HEK293 (cell line): ENCODE measurements around the gene LAT.

Experiments used
- BCL11B ChIP-seq: fragments of 450-650 bp; formaldehyde crosslinking; IDR thresholded peaks from 2 replicates; pipeline ENCODE4 v1.5.1; 2016; ENCODE audit warnings: low read depth, missing biosample characterization, missing genetic modification characterization
- EGR2 ChIP-seq: fragments of 450-650 bp; formaldehyde crosslinking; IDR thresholded peaks from 2 replicates; pipeline ENCODE4 v1.5.1; 2016; ENCODE audit warnings: low read depth, missing biosample characterization, missing genetic modification characterization
- GLIS1 ChIP-seq: fragments of 450-650 bp; formaldehyde crosslinking; IDR thresholded peaks from 2 replicates; pipeline ENCODE4 v1.5.1; 2016; ENCODE audit warnings: missing biosample characterization, missing genetic modification characterization
- ZFP3 ChIP-seq: fragments of 450-650 bp; formaldehyde crosslinking; IDR thresholded peaks from 2 replicates; pipeline ENCODE4 v1.5.1; 2016; ENCODE audit warnings: low read depth, missing biosample characterization, missing genetic modification characterization
- ZNF112 ChIP-seq: fragments of 450-650 bp; formaldehyde crosslinking; IDR thresholded peaks from 2 replicates; pipeline ENCODE4 v1.5.0; 2017; ENCODE audit warnings: missing biosample characterization, missing genetic modification characterization
- ZNF121 ChIP-seq: fragments of 450-650 bp; formaldehyde crosslinking; IDR thresholded peaks from 2 replicates; pipeline ENCODE4 v1.5.1; 2016; ENCODE audit warnings: missing biosample characterization, missing genetic modification characterization
- ZNF404 ChIP-seq: fragments of 450-650 bp; formaldehyde crosslinking; IDR thresholded peaks from 2 replicates; pipeline ENCODE4 v1.5.1; 2017; ENCODE audit warnings: missing biosample characterization, missing genetic modification characterization
- ZNF549 ChIP-seq: fragments of 450-650 bp; IDR thresholded peaks from 2 replicates; pipeline ENCODE4 v1.5.1; 2018; ENCODE audit warnings: missing biosample characterization, missing genetic modification characterization, mild to moderate bottlenecking, inconsistent platforms, moderate library complexity
- ZNF629 ChIP-seq: fragments of 450-650 bp; formaldehyde crosslinking; IDR thresholded peaks from 2 replicates; pipeline ENCODE4 v1.5.1; 2017; ENCODE audit warnings: missing biosample characterization, missing genetic modification characterization
- ZNF792 ChIP-seq: fragments of 450-650 bp; formaldehyde crosslinking; IDR thresholded peaks from 2 replicates; pipeline ENCODE4 v1.5.1; 2016; ENCODE audit warnings: missing biosample characterization, missing genetic modification characterization
- ZXDB ChIP-seq: fragments of 450-650 bp; formaldehyde crosslinking; IDR thresholded peaks from 2 replicates; pipeline ENCODE4 v1.5.1; 2016; ENCODE audit warnings: missing biosample characterization, missing genetic modification characterization
- TF ChIP-seq, protein P1 (sequence below): fragments of 450-650 bp; formaldehyde crosslinking; IDR thresholded peaks from 2 replicates; pipeline ENCODE4 v1.5.1; 2016; ENCODE audit warnings: missing biosample characterization, missing genetic modification characterization
- TF ChIP-seq, protein P2 (sequence below): fragments of 450-650 bp; formaldehyde crosslinking; IDR thresholded peaks from 2 replicates; pipeline ENCODE4 v1.5.1; 2016; ENCODE audit warnings: missing biosample characterization, missing genetic modification characterization
- TF ChIP-seq, protein P3 (sequence below): fragments of 450-650 bp; formaldehyde crosslinking; IDR thresholded peaks from 2 replicates; pipeline ENCODE4 v1.5.1; 2017; ENCODE audit warnings: missing biosample characterization, missing genetic modification characterization
- TF ChIP-seq, protein P4 (sequence below): fragments of 450-650 bp; formaldehyde crosslinking; IDR thresholded peaks from 2 replicates; pipeline ENCODE4 v1.5.1; 2016; ENCODE audit warnings: missing biosample characterization, missing genetic modification characterization
- TF ChIP-seq, protein P5 (sequence below): fragments of 450-650 bp; formaldehyde crosslinking; IDR thresholded peaks from 2 replicates; pipeline ENCODE4 v1.5.1; 2016; ENCODE audit warnings: missing biosample characterization, missing genetic modification characterization
- TF ChIP-seq, protein P6 (sequence below): fragments of 450-650 bp; formaldehyde crosslinking; IDR thresholded peaks from 2 replicates; pipeline ENCODE4 v1.5.1; 2016; ENCODE audit warnings: missing biosample characterization, missing genetic modification characterization, borderline replicate concordance
- TF ChIP-seq, protein P7 (sequence below): fragments of 450-650 bp; formaldehyde crosslinking; IDR thresholded peaks from 2 replicates; pipeline ENCODE4 v1.5.1; 2016; ENCODE audit warnings: missing biosample characterization, missing genetic modification characterization
- TF ChIP-seq, protein P8 (sequence below): fragments of 450-650 bp; formaldehyde crosslinking; IDR thresholded peaks from 2 replicates; pipeline ENCODE4 v1.5.1; 2016; ENCODE audit warnings: missing biosample characterization, missing genetic modification characterization
- TF ChIP-seq, protein P9 (sequence below): fragments of 450-650 bp; formaldehyde crosslinking; IDR thresholded peaks from 2 replicates; pipeline ENCODE4 v1.5.1; 2017; ENCODE audit warnings: missing biosample characterization, missing genetic modification characterization

The LAT gene

DNA sequence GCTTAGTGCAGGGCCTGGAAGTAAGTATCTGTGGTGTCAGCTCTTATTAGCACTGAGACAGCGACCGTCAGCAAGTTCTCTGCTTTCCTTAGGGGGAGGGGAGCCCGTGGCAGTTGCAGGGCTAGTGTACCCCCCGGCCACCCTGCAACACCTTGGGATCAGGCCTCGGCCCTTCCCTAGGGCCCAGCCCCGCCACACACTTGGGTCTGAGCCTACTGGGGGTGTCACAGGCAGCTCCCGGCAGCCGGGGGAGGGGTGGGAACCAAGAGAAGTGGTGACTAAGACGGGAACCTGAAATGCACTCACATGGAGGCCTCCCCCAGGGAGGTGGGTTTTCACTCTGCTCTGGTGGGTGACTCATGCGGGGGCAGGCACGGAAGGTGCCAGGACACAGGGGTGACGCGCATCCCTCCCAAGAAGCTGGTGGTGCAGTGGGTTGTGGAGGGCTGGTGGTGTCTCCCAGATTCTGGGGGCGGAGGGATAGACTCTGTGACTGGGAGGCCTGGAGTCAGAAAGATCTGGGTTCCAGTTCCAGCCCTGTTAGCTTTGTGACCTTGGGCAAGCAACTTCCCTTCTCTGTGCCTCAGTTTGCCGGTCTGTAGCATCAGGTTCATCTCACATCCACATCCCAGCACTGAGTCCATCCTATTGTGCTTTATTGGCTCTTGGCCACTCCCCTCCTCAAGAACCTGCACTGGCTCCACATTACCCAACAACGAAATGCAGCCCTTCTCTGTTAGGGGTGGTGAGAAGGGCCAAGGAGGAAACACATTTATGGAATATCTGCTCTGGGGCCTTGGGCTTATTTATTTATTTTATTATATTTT is 44.5 kb downstream of the LAT start (continued):
- TF ChIP-seq, protein P1, sequence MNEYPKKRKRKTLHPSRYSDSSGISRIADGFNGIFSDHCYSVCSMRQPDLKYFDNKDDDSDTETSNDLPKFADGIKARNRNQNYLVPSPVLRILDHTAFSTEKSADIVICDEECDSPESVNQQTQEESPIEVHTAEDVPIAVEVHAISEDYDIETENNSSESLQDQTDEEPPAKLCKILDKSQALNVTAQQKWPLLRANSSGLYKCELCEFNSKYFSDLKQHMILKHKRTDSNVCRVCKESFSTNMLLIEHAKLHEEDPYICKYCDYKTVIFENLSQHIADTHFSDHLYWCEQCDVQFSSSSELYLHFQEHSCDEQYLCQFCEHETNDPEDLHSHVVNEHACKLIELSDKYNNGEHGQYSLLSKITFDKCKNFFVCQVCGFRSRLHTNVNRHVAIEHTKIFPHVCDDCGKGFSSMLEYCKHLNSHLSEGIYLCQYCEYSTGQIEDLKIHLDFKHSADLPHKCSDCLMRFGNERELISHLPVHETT (tag by site-specific recombination): no peak
- TF ChIP-seq, protein P2, sequence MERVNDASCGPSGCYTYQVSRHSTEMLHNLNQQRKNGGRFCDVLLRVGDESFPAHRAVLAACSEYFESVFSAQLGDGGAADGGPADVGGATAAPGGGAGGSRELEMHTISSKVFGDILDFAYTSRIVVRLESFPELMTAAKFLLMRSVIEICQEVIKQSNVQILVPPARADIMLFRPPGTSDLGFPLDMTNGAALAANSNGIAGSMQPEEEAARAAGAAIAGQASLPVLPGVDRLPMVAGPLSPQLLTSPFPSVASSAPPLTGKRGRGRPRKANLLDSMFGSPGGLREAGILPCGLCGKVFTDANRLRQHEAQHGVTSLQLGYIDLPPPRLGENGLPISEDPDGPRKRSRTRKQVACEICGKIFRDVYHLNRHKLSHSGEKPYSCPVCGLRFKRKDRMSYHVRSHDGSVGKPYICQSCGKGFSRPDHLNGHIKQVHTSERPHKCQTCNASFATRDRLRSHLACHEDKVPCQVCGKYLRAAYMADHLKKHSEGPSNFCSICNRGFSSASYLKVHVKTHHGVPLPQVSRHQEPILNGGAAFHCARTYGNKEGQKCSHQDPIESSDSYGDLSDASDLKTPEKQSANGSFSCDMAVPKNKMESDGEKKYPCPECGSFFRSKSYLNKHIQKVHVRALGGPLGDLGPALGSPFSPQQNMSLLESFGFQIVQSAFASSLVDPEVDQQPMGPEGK: peak; percentile 41; the same call in 1 of the 2 replicates
- TF ChIP-seq ZNF629: peak; percentile 60; the same call in 1 of the 2 replicates
- TF ChIP-seq, protein P3, sequence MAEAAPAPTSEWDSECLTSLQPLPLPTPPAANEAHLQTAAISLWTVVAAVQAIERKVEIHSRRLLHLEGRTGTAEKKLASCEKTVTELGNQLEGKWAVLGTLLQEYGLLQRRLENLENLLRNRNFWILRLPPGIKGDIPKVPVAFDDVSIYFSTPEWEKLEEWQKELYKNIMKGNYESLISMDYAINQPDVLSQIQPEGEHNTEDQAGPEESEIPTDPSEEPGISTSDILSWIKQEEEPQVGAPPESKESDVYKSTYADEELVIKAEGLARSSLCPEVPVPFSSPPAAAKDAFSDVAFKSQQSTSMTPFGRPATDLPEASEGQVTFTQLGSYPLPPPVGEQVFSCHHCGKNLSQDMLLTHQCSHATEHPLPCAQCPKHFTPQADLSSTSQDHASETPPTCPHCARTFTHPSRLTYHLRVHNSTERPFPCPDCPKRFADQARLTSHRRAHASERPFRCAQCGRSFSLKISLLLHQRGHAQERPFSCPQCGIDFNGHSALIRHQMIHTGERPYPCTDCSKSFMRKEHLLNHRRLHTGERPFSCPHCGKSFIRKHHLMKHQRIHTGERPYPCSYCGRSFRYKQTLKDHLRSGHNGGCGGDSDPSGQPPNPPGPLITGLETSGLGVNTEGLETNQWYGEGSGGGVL (tag by site-specific recombination): peak; percentile 89
- TF ChIP-seq ZNF404 (tag by site-specific recombination): no peak
- peak; percentile 93 for TF ChIP-seq GLIS1
- TF ChIP-seq ZNF112 (tag by site-specific recombination): no peak
- TF ChIP-seq ZNF792: no peak
- TF ChIP-seq, protein P4, sequence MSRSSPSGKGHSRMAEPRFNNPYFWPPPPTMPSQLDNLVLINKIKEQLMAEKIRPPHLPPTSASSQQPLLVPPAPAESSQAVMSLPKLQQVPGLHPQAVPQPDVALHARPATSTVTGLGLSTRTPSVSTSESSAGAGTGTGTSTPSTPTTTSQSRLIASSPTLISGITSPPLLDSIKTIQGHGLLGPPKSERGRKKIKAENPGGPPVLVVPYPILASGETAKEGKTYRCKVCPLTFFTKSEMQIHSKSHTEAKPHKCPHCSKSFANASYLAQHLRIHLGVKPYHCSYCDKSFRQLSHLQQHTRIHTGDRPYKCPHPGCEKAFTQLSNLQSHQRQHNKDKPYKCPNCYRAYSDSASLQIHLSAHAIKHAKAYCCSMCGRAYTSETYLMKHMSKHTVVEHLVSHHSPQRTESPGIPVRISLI (tag by site-specific recombination): no peak
- TF ChIP-seq, protein P5, sequence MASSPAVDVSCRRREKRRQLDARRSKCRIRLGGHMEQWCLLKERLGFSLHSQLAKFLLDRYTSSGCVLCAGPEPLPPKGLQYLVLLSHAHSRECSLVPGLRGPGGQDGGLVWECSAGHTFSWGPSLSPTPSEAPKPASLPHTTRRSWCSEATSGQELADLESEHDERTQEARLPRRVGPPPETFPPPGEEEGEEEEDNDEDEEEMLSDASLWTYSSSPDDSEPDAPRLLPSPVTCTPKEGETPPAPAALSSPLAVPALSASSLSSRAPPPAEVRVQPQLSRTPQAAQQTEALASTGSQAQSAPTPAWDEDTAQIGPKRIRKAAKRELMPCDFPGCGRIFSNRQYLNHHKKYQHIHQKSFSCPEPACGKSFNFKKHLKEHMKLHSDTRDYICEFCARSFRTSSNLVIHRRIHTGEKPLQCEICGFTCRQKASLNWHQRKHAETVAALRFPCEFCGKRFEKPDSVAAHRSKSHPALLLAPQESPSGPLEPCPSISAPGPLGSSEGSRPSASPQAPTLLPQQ: no peak
- no peak for TF ChIP-seq ZFP3
- TF ChIP-seq ZNF549: no peak
- TF ChIP-seq ZNF121: peak; percentile 75; the same call in 1 of the 2 replicates
- TF ChIP-seq, protein P6, sequence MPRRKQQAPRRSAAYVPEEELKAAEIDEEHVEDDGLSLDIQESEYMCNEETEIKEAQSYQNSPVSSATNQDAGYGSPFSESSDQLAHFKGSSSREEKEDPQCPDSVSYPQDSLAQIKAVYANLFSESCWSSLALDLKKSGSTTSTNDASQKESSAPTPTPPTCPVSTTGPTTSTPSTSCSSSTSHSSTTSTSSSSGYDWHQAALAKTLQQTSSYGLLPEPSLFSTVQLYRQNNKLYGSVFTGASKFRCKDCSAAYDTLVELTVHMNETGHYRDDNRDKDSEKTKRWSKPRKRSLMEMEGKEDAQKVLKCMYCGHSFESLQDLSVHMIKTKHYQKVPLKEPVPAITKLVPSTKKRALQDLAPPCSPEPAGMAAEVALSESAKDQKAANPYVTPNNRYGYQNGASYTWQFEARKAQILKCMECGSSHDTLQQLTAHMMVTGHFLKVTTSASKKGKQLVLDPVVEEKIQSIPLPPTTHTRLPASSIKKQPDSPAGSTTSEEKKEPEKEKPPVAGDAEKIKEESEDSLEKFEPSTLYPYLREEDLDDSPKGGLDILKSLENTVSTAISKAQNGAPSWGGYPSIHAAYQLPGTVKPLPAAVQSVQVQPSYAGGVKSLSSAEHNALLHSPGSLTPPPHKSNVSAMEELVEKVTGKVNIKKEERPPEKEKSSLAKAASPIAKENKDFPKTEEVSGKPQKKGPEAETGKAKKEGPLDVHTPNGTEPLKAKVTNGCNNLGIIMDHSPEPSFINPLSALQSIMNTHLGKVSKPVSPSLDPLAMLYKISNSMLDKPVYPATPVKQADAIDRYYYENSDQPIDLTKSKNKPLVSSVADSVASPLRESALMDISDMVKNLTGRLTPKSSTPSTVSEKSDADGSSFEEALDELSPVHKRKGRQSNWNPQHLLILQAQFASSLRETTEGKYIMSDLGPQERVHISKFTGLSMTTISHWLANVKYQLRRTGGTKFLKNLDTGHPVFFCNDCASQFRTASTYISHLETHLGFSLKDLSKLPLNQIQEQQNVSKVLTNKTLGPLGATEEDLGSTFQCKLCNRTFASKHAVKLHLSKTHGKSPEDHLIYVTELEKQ (tag by site-specific recombination): no peak
- peak; percentile 96 for TF ChIP-seq EGR2
- TF ChIP-seq, protein P7, sequence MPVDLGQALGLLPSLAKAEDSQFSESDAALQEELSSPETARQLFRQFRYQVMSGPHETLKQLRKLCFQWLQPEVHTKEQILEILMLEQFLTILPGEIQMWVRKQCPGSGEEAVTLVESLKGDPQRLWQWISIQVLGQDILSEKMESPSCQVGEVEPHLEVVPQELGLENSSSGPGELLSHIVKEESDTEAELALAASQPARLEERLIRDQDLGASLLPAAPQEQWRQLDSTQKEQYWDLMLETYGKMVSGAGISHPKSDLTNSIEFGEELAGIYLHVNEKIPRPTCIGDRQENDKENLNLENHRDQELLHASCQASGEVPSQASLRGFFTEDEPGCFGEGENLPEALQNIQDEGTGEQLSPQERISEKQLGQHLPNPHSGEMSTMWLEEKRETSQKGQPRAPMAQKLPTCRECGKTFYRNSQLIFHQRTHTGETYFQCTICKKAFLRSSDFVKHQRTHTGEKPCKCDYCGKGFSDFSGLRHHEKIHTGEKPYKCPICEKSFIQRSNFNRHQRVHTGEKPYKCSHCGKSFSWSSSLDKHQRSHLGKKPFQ (tag by site-specific recombination): no peak
- no peak for TF ChIP-seq BCL11B (tag by site-specific recombination)
- TF ChIP-seq, protein P8, sequence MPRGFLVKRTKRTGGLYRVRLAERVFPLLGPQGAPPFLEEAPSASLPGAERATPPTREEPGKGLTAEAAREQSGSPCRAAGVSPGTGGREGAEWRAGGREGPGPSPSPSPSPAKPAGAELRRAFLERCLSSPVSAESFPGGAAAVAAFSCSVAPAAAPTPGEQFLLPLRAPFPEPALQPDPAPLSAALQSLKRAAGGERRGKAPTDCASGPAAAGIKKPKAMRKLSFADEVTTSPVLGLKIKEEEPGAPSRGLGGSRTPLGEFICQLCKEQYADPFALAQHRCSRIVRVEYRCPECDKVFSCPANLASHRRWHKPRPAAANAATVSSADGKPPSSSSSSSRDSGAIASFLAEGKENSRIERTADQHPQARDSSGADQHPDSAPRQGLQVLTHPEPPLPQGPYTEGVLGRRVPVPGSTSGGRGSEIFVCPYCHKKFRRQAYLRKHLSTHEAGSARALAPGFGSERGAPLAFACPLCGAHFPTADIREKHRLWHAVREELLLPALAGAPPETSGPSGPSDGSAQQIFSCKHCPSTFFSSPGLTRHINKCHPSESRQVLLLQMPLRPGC (tag by site-specific recombination): no peak
- no peak for TF ChIP-seq ZXDB (tag by site-specific recombination)
- TF ChIP-seq, protein P9, sequence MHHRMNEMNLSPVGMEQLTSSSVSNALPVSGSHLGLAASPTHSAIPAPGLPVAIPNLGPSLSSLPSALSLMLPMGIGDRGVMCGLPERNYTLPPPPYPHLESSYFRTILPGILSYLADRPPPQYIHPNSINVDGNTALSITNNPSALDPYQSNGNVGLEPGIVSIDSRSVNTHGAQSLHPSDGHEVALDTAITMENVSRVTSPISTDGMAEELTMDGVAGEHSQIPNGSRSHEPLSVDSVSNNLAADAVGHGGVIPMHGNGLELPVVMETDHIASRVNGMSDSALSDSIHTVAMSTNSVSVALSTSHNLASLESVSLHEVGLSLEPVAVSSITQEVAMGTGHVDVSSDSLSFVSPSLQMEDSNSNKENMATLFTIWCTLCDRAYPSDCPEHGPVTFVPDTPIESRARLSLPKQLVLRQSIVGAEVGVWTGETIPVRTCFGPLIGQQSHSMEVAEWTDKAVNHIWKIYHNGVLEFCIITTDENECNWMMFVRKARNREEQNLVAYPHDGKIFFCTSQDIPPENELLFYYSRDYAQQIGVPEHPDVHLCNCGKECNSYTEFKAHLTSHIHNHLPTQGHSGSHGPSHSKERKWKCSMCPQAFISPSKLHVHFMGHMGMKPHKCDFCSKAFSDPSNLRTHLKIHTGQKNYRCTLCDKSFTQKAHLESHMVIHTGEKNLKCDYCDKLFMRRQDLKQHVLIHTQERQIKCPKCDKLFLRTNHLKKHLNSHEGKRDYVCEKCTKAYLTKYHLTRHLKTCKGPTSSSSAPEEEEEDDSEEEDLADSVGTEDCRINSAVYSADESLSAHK (tag by site-specific recombination): no peak
